Pancreas (tissue), 10 donors: ENCODE results near the gene BRAT1. TPM values are rescaled to one million over a fixed set of nuclear protein-coding genes. Genes with fewer than 3 reads are reported as not detected.
A peak's percentile ranks its signal among the peaks of the same experiment; 100 is the strongest.

Source experiments
- ATAC-seq, 4 donors: fragments of 200-7000 bp; cut with Tn5 transposase; one replicate each; pipeline versions ENCODE4 v1.8.0 to v1.9.1; 2020; ENCODE audit warnings: mild to moderate bottlenecking in 4 of 4, moderate library complexity in 4 of 4
- DNase-seq, 6 donors: peaks; one replicate each; pipeline ENCODE4 v3.0.0-alpha.2; 2020
- FAIRE-seq: peaks from 2 replicates; lab custom pipeline; 2012; peaks lifted over from hg19 to GRCh38; lab: Jason Lieb, UNC
- H3K27ac ChIP-seq, 4 donors: fragments of 200-600 bp; sonication (generic); 1 replicate in 3 of 4; 2 replicates in 1 of 4; pipeline versions ENCODE4 v1.5.0 to v1.8.0; 2020
- H3K27me3 ChIP-seq, 4 donors: fragments of 200-600 bp; one replicate each; pipeline ENCODE4 v1.8.0; 2021
- H3K36me3 ChIP-seq, 3 donors: fragments of 200-600 bp; sonication (generic) in 1 of 3; one replicate each; pipeline versions ENCODE4 v1.5.0 to v1.8.0; 2020 to 2021
- H3K4me1 ChIP-seq, 3 donors: fragments of 200-600 bp; one replicate each; pipeline ENCODE4 v1.8.0; 2021
- H3K4me3 ChIP-seq, 4 donors: fragments of 200-600 bp; sonication (generic) in 2 of 4; one replicate each; pipeline versions ENCODE4 v1.5.0 to v1.8.0; 2020 to 2021
- H3K9me3 ChIP-seq, 4 donors: fragments of 200-600 bp; one replicate each; pipeline ENCODE4 v1.8.0; 2021
- WGBS, 2 donors: extraction: QIAGEN DNeasy Blood & Tissue Kit; methylation state at CpG; one replicate each; pipeline ENCODE4 v1.1.7; 2013; 5-methylcytosine and 5-hydroxymethylcytosine counted together
- intact Hi-C, 3 donors: fragments of 100-400 bp; cut with DNase I; formaldehyde crosslinking; loops; one replicate each; pipeline versions ENCODE4 v1.11.1 to v1.14.2; 2022
- polyA plus RNA-seq, 2 donors: library from polyadenylated mRNA; stranded (reverse); fragments of 200-250 nt; gene quantifications; one replicate each; pipeline ENCODE4 v1.2.3, GENCODE V29; 2013
- total RNA-seq, 6 donors: library from RNA; stranded (reverse); fragmentation: NEBNext Ultra II Directional in 4 of 6; extraction: Animal tissue kit (Norgen Biotek cat#: 25700) in 4 of 6; gene quantifications; one replicate each; pipeline versions ENCODE4 v1.2.1 to v1.2.4, GENCODE V29; 2021 to 2023
- TF ChIP-seq, protein P1 (sequence below), 4 donors: fragments of 200-600 bp; sonication (generic) in 3 of 4; IDR thresholded peaks; one replicate each; pipeline versions ENCODE4 v1.5.0 to v1.8.0; 2021; ENCODE audit warnings: antibody characterized with exemption in 4 of 4
- donor health status: healthy with polysubstance abuse.
- donor health status: DM: no; HTN: no; CAD: no; lungs with moderate emphysema.
- donor health status: DM: no; HTN: no; CAD: no.
- donor health status: control.
- donor health status: control.
- donor health status: Bipolar disorder and iron deficiency.
- donor health status: DM: yes; HTN: yes; CAD: no.
- donor health status: DM: no; HTN: no; CAD: no.
- donor health status: DM: no; HTN: no; CAD: no.
- donor health status: DM: yes; HTN: yes; CAD: no.

Gene BRAT1
- total and polyA plus RNA-seq, 8 donors, result 11.8 to 54.4 (median 15.2) TPM

- ATAC-seq, result no peak
- DNase-seq, result peak in 4 of 6 donors; percentile 47 to 65 (median 48)
- FAIRE-seq, result no peak
These were observed 27.5 kb downstream of the BRAT1 start for GRCh38 chr7:2527505-2528467.

DNA sequence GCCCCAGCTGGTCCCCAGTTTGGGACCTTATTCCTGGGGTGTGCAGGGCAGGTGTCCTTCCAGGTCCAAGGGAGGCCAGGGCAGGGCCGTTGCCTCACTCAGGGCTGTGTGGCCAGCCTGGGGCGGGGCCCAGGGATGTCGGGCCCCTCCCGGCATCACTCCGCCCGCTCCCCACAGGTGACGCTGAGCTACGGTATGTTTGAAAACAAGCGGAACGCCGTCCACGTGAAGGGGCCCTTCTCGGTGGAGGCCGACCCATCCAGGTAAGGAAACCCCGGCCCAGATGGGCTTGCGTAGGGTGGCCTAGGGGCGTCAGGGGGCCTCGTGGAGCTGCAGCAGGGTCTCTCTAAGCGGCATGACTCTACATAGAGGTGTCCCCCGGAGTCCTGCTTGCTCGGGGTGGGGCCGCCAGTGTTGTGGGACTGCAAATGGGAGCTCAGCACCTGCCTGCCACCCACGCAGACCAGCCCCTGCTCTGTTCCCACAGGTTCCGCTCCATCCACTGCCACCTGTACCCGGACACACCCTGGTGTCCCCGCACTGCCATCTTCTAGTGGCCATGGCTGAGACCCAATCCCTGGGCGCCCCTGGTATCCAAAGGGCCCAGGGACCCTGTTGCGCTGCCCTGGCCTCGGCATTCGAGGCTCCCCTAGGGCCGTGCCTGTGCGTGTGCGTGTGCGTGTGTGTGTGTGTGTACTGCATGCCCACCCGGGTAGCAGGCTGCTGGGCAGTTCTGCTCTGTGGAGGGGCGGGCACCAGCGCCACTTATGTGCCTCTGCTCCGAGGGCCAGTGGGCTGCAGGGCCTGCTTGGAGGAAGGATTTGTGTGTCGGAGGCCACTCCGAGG lies 28.4 kb downstream of the BRAT1 start:
- H3K27ac ChIP-seq, result no peak overlapping the region
- WGBS, 2 donors, result 57 to 59% methylated on average over 39 to 40 of the region's 40 CpGs
- DNase-seq, result peak in 3 of 6 donors; percentile 24 to 74 (median 51)

More at GRCh38 chr7:2527505-2528467, 27.5 kb downstream of the BRAT1 start:
- Histone ChIP-seq H3K36me3 (peaks cover 0 to 9% (median 0%) of the 10 kb centered on the region in 3 donors), H3K4me3 (peak overlapping the region in 1 of 4 donors; percentile 72), H3K27ac (peak overlapping the region in 2 of 4 donors; percentile 4 to 67), H3K27me3 (no peaks in the 10 kb centered on the region), H3K9me3 (no peaks in the 10 kb centered on the region), H3K4me1 (peaks cover 36 to 76% (median 54%) of the 10 kb centered on the region in 3 donors)
- TF ChIP-seq, protein P1, sequence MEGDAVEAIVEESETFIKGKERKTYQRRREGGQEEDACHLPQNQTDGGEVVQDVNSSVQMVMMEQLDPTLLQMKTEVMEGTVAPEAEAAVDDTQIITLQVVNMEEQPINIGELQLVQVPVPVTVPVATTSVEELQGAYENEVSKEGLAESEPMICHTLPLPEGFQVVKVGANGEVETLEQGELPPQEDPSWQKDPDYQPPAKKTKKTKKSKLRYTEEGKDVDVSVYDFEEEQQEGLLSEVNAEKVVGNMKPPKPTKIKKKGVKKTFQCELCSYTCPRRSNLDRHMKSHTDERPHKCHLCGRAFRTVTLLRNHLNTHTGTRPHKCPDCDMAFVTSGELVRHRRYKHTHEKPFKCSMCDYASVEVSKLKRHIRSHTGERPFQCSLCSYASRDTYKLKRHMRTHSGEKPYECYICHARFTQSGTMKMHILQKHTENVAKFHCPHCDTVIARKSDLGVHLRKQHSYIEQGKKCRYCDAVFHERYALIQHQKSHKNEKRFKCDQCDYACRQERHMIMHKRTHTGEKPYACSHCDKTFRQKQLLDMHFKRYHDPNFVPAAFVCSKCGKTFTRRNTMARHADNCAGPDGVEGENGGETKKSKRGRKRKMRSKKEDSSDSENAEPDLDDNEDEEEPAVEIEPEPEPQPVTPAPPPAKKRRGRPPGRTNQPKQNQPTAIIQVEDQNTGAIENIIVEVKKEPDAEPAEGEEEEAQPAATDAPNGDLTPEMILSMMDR (IDR thresholded peaks at IDR 0.05), result no peak
- WGBS, 2 donors, result 47 to 49% methylated on average over 17 of the region's 17 CpGs
- intact Hi-C loops, result no loop called here

GRCh38 chr7:2525658-2526630 lies 29.4 kb downstream of the BRAT1 start:
- TF ChIP-seq, protein P1 (IDR thresholded peaks at IDR 0.05), result no peak
- DNase-seq (peak in 3 of 6 donors; percentile 33 to 82 (median 48)), FAIRE-seq (no peak), ATAC-seq (no peak)
- Histone ChIP-seq H3K27ac (peak overlapping the region; percentile 84 to 94 (median 87)), H3K4me1 (peaks cover 36 to 84% (median 54%) of the 10 kb centered on the region in 3 donors), H3K4me3 (peak overlapping the region in 2 of 4 donors; percentile 72 to 80), H3K36me3 (peaks cover 0 to 9% (median 0%) of the 10 kb centered on the region in 3 donors), H3K9me3 (no peaks in the 10 kb centered on the region), H3K27me3 (no peaks in the 10 kb centered on the region)
- 43 to 47% methylated on average over 32 to 36 of the region's 36 CpGs for WGBS, 2 donors
- intact Hi-C loops, result no loop called here

More for the DNA sequence above, 28.4 kb downstream of the BRAT1 start:
- ATAC-seq (no peak), FAIRE-seq (no peak)
- Histone ChIP-seq H3K4me1 (peaks cover 36 to 84% (median 54%) of the 10 kb centered on the region in 3 donors), H3K27me3 (no peaks in the 10 kb centered on the region), H3K36me3 (peaks cover 0 to 9% (median 0%) of the 10 kb centered on the region in 3 donors), H3K4me3 (peak overlapping the region in 1 of 4 donors; percentile 72), H3K9me3 (no peaks in the 10 kb centered on the region)
- TF ChIP-seq, protein P1 (IDR thresholded peaks at IDR 0.05), result no peak
- intact Hi-C loops, result no loop called here
